Loucy (cell line): ENCODE data around the gene CORO2A.

Experiments
- H2AFZ ChIP-seq: fragments of 200-600 bp; sonication (generic); 2 replicates; pipeline ENCODE4 v1.6.0; 2016; ENCODE audit warnings: antibody characterized with exemption, mild to moderate bottlenecking, low read length, moderate library complexity
- H3F3A ChIP-seq: fragments of 200-600 bp; 2 replicates; pipeline ENCODE4 v1.6.0; 2016; ENCODE audit warnings: antibody characterized with exemption, low read depth, mild to moderate bottlenecking
- H3K27me3 ChIP-seq: fragments of 200-600 bp; sonication (generic); 2 replicates; pipeline ENCODE4 v1.6.1; 2014; ENCODE audit warnings: low read length, mild to moderate bottlenecking; ENCODE audit not compliant: insufficient read depth, poor library complexity, severe bottlenecking
- H3K36me3 ChIP-seq: fragments of 200-600 bp; sonication (generic); 2 replicates; pipeline ENCODE4 v1.6.1; 2016; ENCODE audit warnings: low read length; ENCODE audit not compliant: insufficient read depth
- H3K4me1 ChIP-seq: fragments of 200-600 bp; sonication (generic); 2 replicates; pipeline ENCODE4 v1.5.1; 2014; ENCODE audit warnings: low read length, mild to moderate bottlenecking; ENCODE audit not compliant: insufficient read depth, poor library complexity, severe bottlenecking
- H3K4me2 ChIP-seq: fragments of 200-600 bp; sonication (generic); 2 replicates; pipeline ENCODE4 v1.6.0; 2014; ENCODE audit warnings: antibody characterized with exemption, low read length, low read depth, mild to moderate bottlenecking; ENCODE audit not compliant: poor library complexity, severe bottlenecking
- H3K4me3 ChIP-seq: fragments of 200-600 bp; sonication (generic); 2 replicates; pipeline ENCODE4 v1.5.1; 2014; ENCODE audit warnings: low read length, mild to moderate bottlenecking, mixed read lengths; ENCODE audit not compliant: poor library complexity, severe bottlenecking
- H3K79me2 ChIP-seq: fragments of 200-600 bp; sonication (generic); 2 replicates; pipeline ENCODE4 v1.6.1; 2014; ENCODE audit warnings: low read length; ENCODE audit not compliant: insufficient read depth
- H3K9ac ChIP-seq: fragments of 200-600 bp; sonication (generic); 2 replicates; pipeline ENCODE4 v1.6.0; 2014; ENCODE audit warnings: mild to moderate bottlenecking, low read depth, low read length, moderate library complexity; ENCODE audit not compliant: poor library complexity, severe bottlenecking
- H3K9me2 ChIP-seq: fragments of 200-600 bp; sonication (generic); replicated peaks from 2 replicates; pipeline ENCODE4 v1.6.1; 2016; ENCODE audit warnings: low read depth, low read length, mixed read lengths
- H3K9me3 ChIP-seq: fragments of 200-600 bp; sonication (generic); 2 replicates; pipeline ENCODE4 v1.6.1; 2014; ENCODE audit warnings: mild to moderate bottlenecking, antibody characterized with exemption, low read length, low read depth; ENCODE audit not compliant: insufficient read depth
- H4K20me1 ChIP-seq: fragments of 200-600 bp; sonication (generic); 2 replicates; pipeline ENCODE4 v1.6.0; 2014; ENCODE audit warnings: antibody characterized with exemption, low read length, mild to moderate bottlenecking; ENCODE audit not compliant: insufficient read depth, poor library complexity, severe bottlenecking
- EZH2phosphoT487 ChIP-seq: fragments of 200-600 bp; IDR thresholded peaks from 2 replicates; pipeline ENCODE4 v1.6.1; 2018; ENCODE audit warnings: antibody characterized with exemption, mild to moderate bottlenecking, moderate library complexity, borderline replicate concordance
- TF ChIP-seq, protein P1 (sequence below): fragments of 200-600 bp; sonication (generic); conservative IDR thresholded peaks from 2 replicates; pipeline ENCODE4 v1.5.1; 2014; ENCODE audit warnings: mild to moderate bottlenecking, antibody characterized with exemption, low read length

Gene CORO2A

GRCh38 chr9:98182069-98182820 lies 10.2 kb downstream of the CORO2A start:
- TF ChIP-seq EZH2phosphoT487: no peak
- TF ChIP-seq, protein P1, sequence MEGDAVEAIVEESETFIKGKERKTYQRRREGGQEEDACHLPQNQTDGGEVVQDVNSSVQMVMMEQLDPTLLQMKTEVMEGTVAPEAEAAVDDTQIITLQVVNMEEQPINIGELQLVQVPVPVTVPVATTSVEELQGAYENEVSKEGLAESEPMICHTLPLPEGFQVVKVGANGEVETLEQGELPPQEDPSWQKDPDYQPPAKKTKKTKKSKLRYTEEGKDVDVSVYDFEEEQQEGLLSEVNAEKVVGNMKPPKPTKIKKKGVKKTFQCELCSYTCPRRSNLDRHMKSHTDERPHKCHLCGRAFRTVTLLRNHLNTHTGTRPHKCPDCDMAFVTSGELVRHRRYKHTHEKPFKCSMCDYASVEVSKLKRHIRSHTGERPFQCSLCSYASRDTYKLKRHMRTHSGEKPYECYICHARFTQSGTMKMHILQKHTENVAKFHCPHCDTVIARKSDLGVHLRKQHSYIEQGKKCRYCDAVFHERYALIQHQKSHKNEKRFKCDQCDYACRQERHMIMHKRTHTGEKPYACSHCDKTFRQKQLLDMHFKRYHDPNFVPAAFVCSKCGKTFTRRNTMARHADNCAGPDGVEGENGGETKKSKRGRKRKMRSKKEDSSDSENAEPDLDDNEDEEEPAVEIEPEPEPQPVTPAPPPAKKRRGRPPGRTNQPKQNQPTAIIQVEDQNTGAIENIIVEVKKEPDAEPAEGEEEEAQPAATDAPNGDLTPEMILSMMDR: no peak
- no peak overlapping the region for H3K9ac ChIP-seq
- H3K79me2 ChIP-seq: no peaks in the 10 kb centered on the region
- H3F3A ChIP-seq: no peaks in the 10 kb centered on the region
- H3K4me3 ChIP-seq: no peak overlapping the region
- no peaks in the 10 kb centered on the region for H3K4me1 ChIP-seq
- H4K20me1 ChIP-seq: no peaks in the 10 kb centered on the region
- no peaks in the 10 kb centered on the region for H3K36me3 ChIP-seq
- H3K4me2 ChIP-seq: no peak overlapping the region
- no peaks in the 10 kb centered on the region for H3K9me2 ChIP-seq
- H3K9me3 ChIP-seq: no peaks in the 10 kb centered on the region
- no peak overlapping the region for H2AFZ ChIP-seq
- no peaks in the 10 kb centered on the region for H3K27me3 ChIP-seq

DNA sequence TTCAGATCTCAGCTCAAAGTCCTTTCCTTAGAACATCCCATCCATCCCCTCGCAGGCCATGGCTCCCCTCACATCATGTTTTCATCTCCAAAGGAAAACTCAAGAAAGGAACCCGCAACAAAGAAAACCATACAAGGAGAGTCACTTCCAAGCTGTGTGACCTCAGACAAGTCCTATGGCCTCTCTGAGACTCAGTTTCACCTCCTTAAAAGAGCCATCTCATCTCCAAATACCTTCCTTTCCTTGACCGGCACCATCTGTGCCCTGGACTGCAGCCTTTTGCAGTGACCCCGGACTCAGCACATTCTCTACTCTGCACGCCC lies 10.7 kb downstream of the CORO2A start:
- Histone ChIP-seq H3K9ac (no peak overlapping the region), H3K36me3 (no peaks in the 10 kb centered on the region), H3K9me2 (no peaks in the 10 kb centered on the region), H3K79me2 (no peaks in the 10 kb centered on the region), H3F3A (no peaks in the 10 kb centered on the region), H3K27me3 (no peaks in the 10 kb centered on the region), H3K4me3 (no peak overlapping the region), H3K4me1 (no peaks in the 10 kb centered on the region), H4K20me1 (no peaks in the 10 kb centered on the region), H2AFZ (no peak overlapping the region), H3K9me3 (no peaks in the 10 kb centered on the region), H3K4me2 (no peak overlapping the region)
- TF ChIP-seq, protein P1: no peak
- TF ChIP-seq EZH2phosphoT487: no peak

DNA sequence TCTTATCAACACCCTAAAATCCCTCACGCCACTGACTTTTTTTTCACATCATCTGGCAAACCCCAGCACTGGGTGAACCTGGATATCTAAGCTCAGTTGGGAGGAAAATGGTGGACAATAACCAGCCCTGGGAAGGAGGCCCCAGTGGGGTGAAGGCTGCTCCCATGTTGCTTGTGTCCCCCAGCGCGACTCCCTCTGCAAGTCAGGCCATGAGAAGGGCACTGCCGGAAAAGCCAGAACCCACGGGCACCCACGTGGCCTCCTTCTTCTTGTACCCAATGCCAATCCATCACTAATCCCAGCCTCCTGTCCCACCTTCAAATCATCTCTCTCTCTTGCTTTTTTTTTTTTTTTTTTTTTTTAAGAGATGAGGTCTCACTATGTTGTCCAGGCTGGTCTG lies 11.4 kb downstream of the CORO2A start:
- H3K9me3 ChIP-seq: no peaks in the 10 kb centered on the region
- no peak overlapping the region for H3K4me3 ChIP-seq
- H3K27me3 ChIP-seq: no peaks in the 10 kb centered on the region
- H3K79me2 ChIP-seq: no peaks in the 10 kb centered on the region
- H3K36me3 ChIP-seq: no peaks in the 10 kb centered on the region
- H3K9ac ChIP-seq: no peak overlapping the region
- no peak overlapping the region for H3K4me2 ChIP-seq
- no peak overlapping the region for H2AFZ ChIP-seq
- TF ChIP-seq, protein P1: no peak
- no peak for TF ChIP-seq EZH2phosphoT487
- H4K20me1 ChIP-seq: no peaks in the 10 kb centered on the region
- H3K4me1 ChIP-seq: no peaks in the 10 kb centered on the region
- H3K9me2 ChIP-seq: no peaks in the 10 kb centered on the region
- no peaks in the 10 kb centered on the region for H3F3A ChIP-seq
